Bronchial epithelial cell (primary cell): ENCODE results near the gene CAPN1. TPM values are rescaled to one million over a fixed set of nuclear protein-coding genes. Genes with fewer than 3 reads are reported as not detected.

Source experiments
- DNase-seq: peaks from one replicate; pipeline ENCODE4 v3.0.0-alpha.2; 2010; ENCODE audit warnings: low read depth
- FAIRE-seq: peaks from 2 replicates; lab custom pipeline; 2011; peaks lifted over from hg19 to GRCh38; lab: Jason Lieb, UNC
- H3K27me3 ChIP-seq: 2 replicates; pipeline ENCODE4 v1.5.1; 2011; ENCODE audit warnings: low read length; ENCODE audit not compliant: control insufficient read depth, insufficient read depth
- H3K36me3 ChIP-seq: 2 replicates; pipeline ENCODE4 v1.5.1; 2011; ENCODE audit warnings: low read length; ENCODE audit not compliant: control insufficient read depth, insufficient read depth
- H3K4me3 ChIP-seq: 2 replicates; pipeline ENCODE4 v1.5.1; 2011; ENCODE audit warnings: mild to moderate bottlenecking, low read depth, low read length, control low read depth
- total RNA-seq: library from RNA; depleted of rRNA; stranded (reverse); fragments of >200 nt; gene quantifications from 2 replicates; pipeline ENCODE4 v1.2.1, GENCODE V29; 2014
- TF ChIP-seq, protein P1 (sequence below): IDR thresholded peaks from 2 replicates; pipeline ENCODE4 v1.5.1; 2011; ENCODE audit warnings: mild to moderate bottlenecking, moderate library complexity, low read length, control low read depth, inconsistent platforms; ENCODE audit not compliant: insufficient read depth, severe bottlenecking

CAPN1 gene
- total RNA-seq, result 136 and 165 TPM in 2 replicates

GRCh38 chr11:65181569-65182257 lies at the start of gene CAPN1:
Gene CAPN1, plus strand, starts transcription at chr11:65181928. Its CDS starts 774 bp downstream, at chr11:65182702.
- Histone ChIP-seq H3K27me3 (no peaks in the 10 kb centered on the region), H3K4me3 (peak within 1 kb of the TSS; percentile 88), H3K36me3 (peaks cover 23% of the 10 kb centered on the region)
- DNase-seq, result peak; percentile 89
- TF ChIP-seq, protein P1, sequence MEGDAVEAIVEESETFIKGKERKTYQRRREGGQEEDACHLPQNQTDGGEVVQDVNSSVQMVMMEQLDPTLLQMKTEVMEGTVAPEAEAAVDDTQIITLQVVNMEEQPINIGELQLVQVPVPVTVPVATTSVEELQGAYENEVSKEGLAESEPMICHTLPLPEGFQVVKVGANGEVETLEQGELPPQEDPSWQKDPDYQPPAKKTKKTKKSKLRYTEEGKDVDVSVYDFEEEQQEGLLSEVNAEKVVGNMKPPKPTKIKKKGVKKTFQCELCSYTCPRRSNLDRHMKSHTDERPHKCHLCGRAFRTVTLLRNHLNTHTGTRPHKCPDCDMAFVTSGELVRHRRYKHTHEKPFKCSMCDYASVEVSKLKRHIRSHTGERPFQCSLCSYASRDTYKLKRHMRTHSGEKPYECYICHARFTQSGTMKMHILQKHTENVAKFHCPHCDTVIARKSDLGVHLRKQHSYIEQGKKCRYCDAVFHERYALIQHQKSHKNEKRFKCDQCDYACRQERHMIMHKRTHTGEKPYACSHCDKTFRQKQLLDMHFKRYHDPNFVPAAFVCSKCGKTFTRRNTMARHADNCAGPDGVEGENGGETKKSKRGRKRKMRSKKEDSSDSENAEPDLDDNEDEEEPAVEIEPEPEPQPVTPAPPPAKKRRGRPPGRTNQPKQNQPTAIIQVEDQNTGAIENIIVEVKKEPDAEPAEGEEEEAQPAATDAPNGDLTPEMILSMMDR, result no peak
- FAIRE-seq, result no peak

DNA sequence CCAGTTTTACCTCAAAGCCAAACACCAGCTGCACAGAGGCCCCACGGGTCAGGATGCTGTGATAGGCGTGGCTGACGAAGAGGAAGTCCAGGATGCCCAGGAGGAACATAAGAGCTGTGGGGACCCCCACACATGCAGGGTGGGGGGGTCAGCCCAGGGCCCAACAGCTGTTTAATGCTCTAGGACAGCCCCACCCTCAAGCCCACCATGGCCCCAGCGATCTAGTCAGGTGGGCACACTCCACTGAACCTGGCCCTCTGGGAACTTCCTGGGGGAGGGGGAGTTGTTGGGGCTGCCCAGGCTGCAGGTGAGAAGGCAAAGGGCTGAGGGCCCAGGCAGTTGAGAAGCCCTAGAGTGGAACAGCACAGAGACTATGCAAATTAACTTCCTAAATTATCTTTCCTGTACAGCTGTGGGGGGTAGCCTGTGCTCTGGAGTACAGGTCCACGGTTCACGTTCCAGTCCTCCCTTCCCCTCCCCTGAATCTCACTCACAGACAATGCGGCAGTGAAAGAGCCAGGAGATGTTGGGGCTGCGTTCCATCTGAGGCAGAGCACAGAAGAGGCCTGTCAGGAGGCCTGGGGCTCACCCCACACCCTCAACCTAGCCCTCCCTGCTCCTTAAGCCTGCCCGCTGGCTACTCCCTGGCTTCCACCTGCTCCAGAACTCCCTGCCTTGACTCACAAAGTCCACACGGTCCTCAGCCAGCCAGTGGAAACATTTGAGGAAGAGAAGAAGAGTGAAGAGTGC lies 49.3 kb upstream of the CAPN1 start:
- TF ChIP-seq, protein P1, result no peak
- peaks cover 40% of the 10 kb centered on the region for H3K36me3 ChIP-seq
- no peak for DNase-seq
- no peak for FAIRE-seq
- no peaks in the 10 kb centered on the region for H3K27me3 ChIP-seq
- H3K4me3 ChIP-seq, result no peak overlapping the region

GRCh38 chr11:65132988-65133700 lies 48.6 kb upstream of the CAPN1 start:
- no peak for FAIRE-seq
- Histone ChIP-seq H3K36me3 (peaks cover 37% of the 10 kb centered on the region), H3K27me3 (no peaks in the 10 kb centered on the region), H3K4me3 (peak overlapping the region; percentile 83)
- TF ChIP-seq, protein P1, result no peak
- peak; percentile 62 for DNase-seq

DNA sequence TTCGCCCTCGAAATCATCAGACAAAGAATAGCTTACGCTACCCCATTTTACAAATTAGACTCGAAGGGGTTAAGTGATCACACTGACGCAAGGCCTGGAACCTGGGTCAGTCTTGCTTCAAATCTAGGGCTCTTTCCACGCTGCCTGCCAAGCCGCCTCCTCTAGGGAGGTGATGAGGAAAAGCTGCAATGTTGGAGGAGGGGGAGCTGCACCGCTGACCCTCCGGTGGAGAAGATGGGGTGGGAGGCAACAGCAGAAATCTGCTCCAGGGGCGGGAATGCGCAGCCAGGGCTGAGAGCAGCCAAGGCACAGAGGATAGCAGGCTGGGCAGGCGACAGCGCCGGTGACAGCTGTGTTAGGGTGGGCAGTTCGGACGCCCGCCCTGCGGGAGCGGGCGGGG lies 48.0 kb upstream of the CAPN1 start:
- TF ChIP-seq, protein P1, result no peak
- no peak for FAIRE-seq
- H3K4me3 ChIP-seq, result peak overlapping the region; percentile 83
- peaks cover 32% of the 10 kb centered on the region for H3K36me3 ChIP-seq
- no peaks in the 10 kb centered on the region for H3K27me3 ChIP-seq
- no peak for DNase-seq

- DNase-seq (peak; percentile 71), FAIRE-seq (no peak)
- Histone ChIP-seq H3K36me3 (peaks cover 30% of the 10 kb centered on the region), H3K4me3 (peak within 1 kb of the TSS; percentile 83), H3K27me3 (no peaks in the 10 kb centered on the region)
- TF ChIP-seq, protein P1, result no peak
Observed at GRCh38 chr11:65134240-65134951, 47.3 kb upstream of the CAPN1 start, which contains the start of gene SYVN1. Gene SYVN1, minus strand, starts transcription at chr11:65134519. Its CDS starts 918 bp downstream, at chr11:65133601.
